Gastroesophageal sphincter (tissue), 4 donors: ENCODE measurements around the gene PHLDA2. TPM values are rescaled to one million over a fixed set of nuclear protein-coding genes. Genes with fewer than 3 reads are reported as not detected.

ENCODE experiments used
- ATAC-seq: fragments of 150-250 bp; one replicate; pipeline ENCODE4 v1.9.1; 2016; ENCODE audit warnings: mild to moderate bottlenecking, moderate library complexity
- H3K27ac ChIP-seq, 4 donors: fragments of 200-600 bp; sonication (generic) in 3 of 4; 1 replicate in 3 of 4; 2 replicates in 1 of 4; pipeline ENCODE4 v1.5.1; 2016 to 2019
- H3K27me3 ChIP-seq: fragments of 200-600 bp; sonication (generic); one replicate; pipeline ENCODE4 v1.5.1; 2019
- H3K36me3 ChIP-seq, 2 donors: fragments of 200-600 bp; sonication (generic); one replicate each; pipeline ENCODE4 v1.5.1; 2019; ENCODE audit warnings: control low read depth in 1 of 2
- H3K4me1 ChIP-seq, 3 donors: fragments of 200-600 bp; sonication (generic); 1 replicate in 2 of 3; 2 replicates in 1 of 3; pipeline ENCODE4 v1.5.1; 2016 to 2019; ENCODE audit warnings: control low read depth in 2 of 3
- H3K4me3 ChIP-seq, 2 donors: fragments of 200-600 bp; sonication (generic); one replicate each; pipeline ENCODE4 v1.5.1; 2019; ENCODE audit warnings: mild to moderate bottlenecking in 1 of 2, moderate library complexity in 1 of 2
- H3K9me3 ChIP-seq, 3 donors: fragments of 200-600 bp; sonication (generic); one replicate each; pipeline ENCODE4 v1.5.1; 2017 to 2019; ENCODE audit warnings: control low read depth in 2 of 3
- EP300 ChIP-seq: sonication (generic); formaldehyde crosslinking; IDR thresholded peaks from one replicate; pipeline ENCODE4 v1.6.1; 2017; ENCODE audit warnings: antibody characterized with exemption, mild to moderate bottlenecking
- POLR2A ChIP-seq, 2 donors: fragments of 450-650 bp; IDR thresholded peaks; one replicate each; pipeline ENCODE4 v1.6.1; 2017; ENCODE audit warnings: antibody characterized with exemption in 2 of 2, mild to moderate bottlenecking in 2 of 2, moderate library complexity in 1 of 2
- POLR2AphosphoS5 ChIP-seq: sonication (generic); formaldehyde crosslinking; IDR thresholded peaks from one replicate; pipeline ENCODE4 v1.6.1; 2017; ENCODE audit warnings: antibody characterized with exemption
- WGBS, 2 donors: methylation state at CpG; one replicate each; pipeline ENCODE4 v1.1.5; 2018; ENCODE audit warnings: low coverage in 1 of 2; 5-methylcytosine and 5-hydroxymethylcytosine counted together
- total RNA-seq, 4 donors: library from RNA; depleted of rRNA; stranded (reverse); fragments of >200 nt; gene quantifications; one replicate each; pipeline ENCODE4 v1.1.0, GENCODE V29; 2016
- TF ChIP-seq, protein P1 (sequence below), 4 experiments: fragments of 200-600 bp in 2 of 4; fragments of 450-650 bp in 2 of 4; sonication (generic) in 1 of 4; IDR thresholded peaks; one replicate each; pipeline ENCODE4 v1.5.1; 2017 to 2019; ENCODE audit warnings: antibody characterized with exemption in 4 of 4, mild to moderate bottlenecking in 2 of 4, moderate library complexity in 2 of 4

PHLDA2 gene
- total RNA-seq, 4 donors from 2014 or later: 0.82 to 5.0 (median 1.9) TPM; not detected in 1

DNA sequence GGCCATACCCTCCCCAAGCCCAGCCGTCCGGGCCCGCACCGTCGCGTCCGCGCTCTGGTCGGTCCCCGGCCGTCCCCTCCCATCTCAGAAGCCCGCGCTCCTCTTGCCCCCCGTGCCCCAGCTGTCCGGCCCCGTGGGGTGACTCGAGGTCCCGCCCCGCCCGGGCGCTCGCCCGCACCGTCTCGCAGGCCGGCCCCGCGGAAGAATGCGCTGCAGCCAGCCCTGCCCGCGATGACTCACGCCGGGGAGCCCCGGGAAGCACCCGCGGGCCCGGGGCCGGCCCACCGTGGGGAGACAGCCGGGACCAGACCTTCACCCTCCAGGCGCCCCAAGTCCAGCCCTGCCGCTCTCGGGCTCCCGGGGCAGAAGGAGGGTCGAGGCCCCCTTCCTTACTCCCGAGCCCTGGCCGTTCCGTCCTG lies 320 bp upstream of the PHLDA2 start:
- TF ChIP-seq POLR2A (IDR thresholded peaks at IDR 0.05): no peak
- no peak for TF ChIP-seq POLR2AphosphoS5
- TF ChIP-seq EP300: no peak
- TF ChIP-seq, protein P1, sequence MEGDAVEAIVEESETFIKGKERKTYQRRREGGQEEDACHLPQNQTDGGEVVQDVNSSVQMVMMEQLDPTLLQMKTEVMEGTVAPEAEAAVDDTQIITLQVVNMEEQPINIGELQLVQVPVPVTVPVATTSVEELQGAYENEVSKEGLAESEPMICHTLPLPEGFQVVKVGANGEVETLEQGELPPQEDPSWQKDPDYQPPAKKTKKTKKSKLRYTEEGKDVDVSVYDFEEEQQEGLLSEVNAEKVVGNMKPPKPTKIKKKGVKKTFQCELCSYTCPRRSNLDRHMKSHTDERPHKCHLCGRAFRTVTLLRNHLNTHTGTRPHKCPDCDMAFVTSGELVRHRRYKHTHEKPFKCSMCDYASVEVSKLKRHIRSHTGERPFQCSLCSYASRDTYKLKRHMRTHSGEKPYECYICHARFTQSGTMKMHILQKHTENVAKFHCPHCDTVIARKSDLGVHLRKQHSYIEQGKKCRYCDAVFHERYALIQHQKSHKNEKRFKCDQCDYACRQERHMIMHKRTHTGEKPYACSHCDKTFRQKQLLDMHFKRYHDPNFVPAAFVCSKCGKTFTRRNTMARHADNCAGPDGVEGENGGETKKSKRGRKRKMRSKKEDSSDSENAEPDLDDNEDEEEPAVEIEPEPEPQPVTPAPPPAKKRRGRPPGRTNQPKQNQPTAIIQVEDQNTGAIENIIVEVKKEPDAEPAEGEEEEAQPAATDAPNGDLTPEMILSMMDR (IDR thresholded peaks at IDR 0.05): no peak
- no peaks in the 10 kb centered on the region for H3K9me3 ChIP-seq
- peak overlapping the region in 3 of 4 donors; percentile 32 to 54 (median 47) for H3K27ac ChIP-seq
- peaks cover 53% of the 10 kb centered on the region for H3K27me3 ChIP-seq
- ATAC-seq: peak; percentile 66
- 5% methylated on average over 4 of the region's 48 CpGs; no CpG with 5 or more reads in 1 of the 2 donors for WGBS, 2 donors
- peaks cover 0 to 32% (median 13%) of the 10 kb centered on the region in 3 donors for H3K4me1 ChIP-seq
- no peaks in the 10 kb centered on the region for H3K36me3 ChIP-seq
- H3K4me3 ChIP-seq: peak overlapping the region; percentile 11 to 60

DNA sequence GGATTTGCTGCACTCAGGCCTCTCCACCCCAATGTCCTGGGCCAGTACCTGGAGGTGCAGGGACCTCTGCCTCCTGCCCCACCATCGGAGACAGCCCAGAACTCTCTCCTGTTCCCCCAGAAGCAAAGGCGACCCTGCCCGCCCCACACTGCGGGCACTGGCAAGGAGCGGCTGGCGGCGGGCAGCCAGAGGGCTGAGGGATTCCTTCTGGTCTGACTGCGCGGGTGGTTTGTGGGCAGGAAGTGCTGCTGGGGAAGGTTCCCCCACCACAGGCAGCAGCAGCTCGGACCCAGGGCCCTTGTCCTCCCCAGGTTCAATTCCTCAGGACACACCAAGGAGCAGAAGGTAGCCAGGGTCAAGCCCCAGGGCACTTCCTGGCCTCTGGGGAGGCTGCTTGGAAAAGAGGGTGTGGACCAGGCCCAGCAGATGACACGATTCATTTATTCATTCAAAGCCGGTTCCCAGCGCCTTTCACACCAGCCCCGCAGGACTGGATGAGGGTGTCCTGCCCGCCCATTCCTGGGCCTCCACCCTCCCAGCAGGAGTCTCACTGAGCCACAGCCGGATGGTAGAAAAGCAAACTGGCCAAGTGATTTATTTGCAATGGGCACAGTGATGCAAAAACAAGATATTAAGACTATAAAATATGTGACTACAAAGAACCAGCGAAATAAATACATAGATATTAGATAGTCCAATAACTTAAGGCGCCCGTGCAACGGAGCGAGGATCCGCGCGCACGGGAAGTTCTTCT lies 1.2 kb downstream of the PHLDA2 start:
- no peak for TF ChIP-seq EP300
- no peak for TF ChIP-seq POLR2AphosphoS5
- TF ChIP-seq POLR2A (IDR thresholded peaks at IDR 0.05): no peak
- TF ChIP-seq, protein P1 (IDR thresholded peaks at IDR 0.05): no peak
- peaks cover 0 to 32% (median 13%) of the 10 kb centered on the region in 3 donors for H3K4me1 ChIP-seq
- no peaks in the 10 kb centered on the region for H3K36me3 ChIP-seq
- no peak overlapping the region for H3K27ac ChIP-seq
- peak overlapping the region in 1 of 2 donors; percentile 60 for H3K4me3 ChIP-seq
- WGBS, 2 donors: 7 to 14% methylated on average over 7 to 9 of the region's 25 CpGs
- H3K27me3 ChIP-seq: peaks cover 66% of the 10 kb centered on the region
- H3K9me3 ChIP-seq: no peaks in the 10 kb centered on the region
- no peak for ATAC-seq

DNA sequence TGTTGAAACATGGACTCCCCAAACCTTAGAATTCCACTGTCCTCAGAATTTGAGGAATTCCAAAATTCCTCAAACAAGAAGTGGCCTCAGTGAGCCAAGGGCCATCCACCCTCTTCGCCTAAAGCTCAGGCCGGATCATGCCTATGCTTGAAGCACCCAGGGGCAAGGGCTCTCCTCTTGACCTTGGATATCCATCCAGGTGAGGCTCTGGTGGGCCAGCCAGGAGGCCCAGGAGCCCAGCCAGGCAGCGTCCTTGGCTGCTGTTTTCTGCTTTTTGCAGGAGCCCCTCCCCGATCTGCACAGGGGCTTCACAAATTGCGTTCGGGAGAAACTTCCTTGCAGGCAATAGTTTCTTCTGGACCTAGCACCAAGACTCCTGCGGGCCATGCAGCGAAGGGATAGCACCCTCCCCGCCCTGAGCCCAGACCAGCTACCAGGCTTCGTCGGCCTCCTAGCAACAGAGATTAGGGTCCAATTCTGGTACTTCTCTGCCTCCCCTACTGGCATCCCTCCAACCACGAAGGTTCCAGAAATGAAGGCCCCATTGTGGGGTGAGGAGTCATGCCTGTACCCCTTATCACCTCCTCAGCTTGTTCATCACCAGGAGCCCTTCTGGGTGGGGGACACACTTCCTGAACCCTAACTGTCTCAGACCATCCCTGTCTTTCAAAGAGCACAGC lies 2.0 kb downstream of the PHLDA2 start:
- H3K4me3 ChIP-seq: no peak overlapping the region
- ATAC-seq: no peak
- no peak for TF ChIP-seq POLR2AphosphoS5
- TF ChIP-seq, protein P1 (IDR thresholded peaks at IDR 0.05): no peak
- TF ChIP-seq EP300: no peak
- no peak for TF ChIP-seq POLR2A (IDR thresholded peaks at IDR 0.05)
- no peaks in the 10 kb centered on the region for H3K36me3 ChIP-seq
- no peak overlapping the region for H3K27ac ChIP-seq
- peaks cover 0 to 32% (median 13%) of the 10 kb centered on the region in 3 donors for H3K4me1 ChIP-seq
- no peaks in the 10 kb centered on the region for H3K9me3 ChIP-seq
- WGBS, 2 donors: 88% methylated on average over 8 of the region's 12 CpGs; no CpG with 5 or more reads in 1 of the 2 donors
- peaks cover 66% of the 10 kb centered on the region for H3K27me3 ChIP-seq

DNA sequence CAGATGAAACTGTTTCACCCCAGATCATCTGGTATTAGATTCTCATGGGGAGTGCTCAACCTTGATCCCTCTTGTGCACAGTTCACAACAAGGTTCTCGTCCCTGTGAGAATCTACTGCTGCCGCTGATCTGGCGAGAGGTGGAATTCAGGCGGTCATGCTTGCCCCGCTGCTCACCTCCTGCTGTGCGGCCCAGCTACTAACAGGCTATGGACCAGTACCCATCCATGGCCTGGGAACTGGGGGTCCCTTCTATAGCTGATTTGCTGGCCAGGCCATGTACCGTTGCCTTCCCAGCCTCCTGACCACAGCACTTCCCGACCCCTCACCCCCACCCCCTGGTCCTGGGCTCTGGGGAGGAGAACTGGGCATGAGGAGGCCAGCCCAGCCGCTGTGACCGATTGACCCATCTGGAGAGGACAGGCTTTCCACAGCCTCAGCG lies 2.6 kb downstream of the PHLDA2 start:
- WGBS, 2 donors: 100% methylated on average over 4 of the region's 11 CpGs; no CpG with 5 or more reads in 1 of the 2 donors
- H3K36me3 ChIP-seq: no peaks in the 10 kb centered on the region
- H3K4me3 ChIP-seq: no peak overlapping the region
- no peaks in the 10 kb centered on the region for H3K9me3 ChIP-seq
- H3K27ac ChIP-seq: no peak overlapping the region
- H3K27me3 ChIP-seq: peaks cover 66% of the 10 kb centered on the region
- TF ChIP-seq POLR2AphosphoS5 (no peak), POLR2A (IDR thresholded peaks at IDR 0.05) (no peak), EP300 (no peak)
- TF ChIP-seq, protein P1 (IDR thresholded peaks at IDR 0.05): no peak
- ATAC-seq: no peak
- peaks cover 0 to 32% (median 13%) of the 10 kb centered on the region in 3 donors for H3K4me1 ChIP-seq
